ENCODE results near the gene DIAPH2.

Gene DIAPH2

DNA sequence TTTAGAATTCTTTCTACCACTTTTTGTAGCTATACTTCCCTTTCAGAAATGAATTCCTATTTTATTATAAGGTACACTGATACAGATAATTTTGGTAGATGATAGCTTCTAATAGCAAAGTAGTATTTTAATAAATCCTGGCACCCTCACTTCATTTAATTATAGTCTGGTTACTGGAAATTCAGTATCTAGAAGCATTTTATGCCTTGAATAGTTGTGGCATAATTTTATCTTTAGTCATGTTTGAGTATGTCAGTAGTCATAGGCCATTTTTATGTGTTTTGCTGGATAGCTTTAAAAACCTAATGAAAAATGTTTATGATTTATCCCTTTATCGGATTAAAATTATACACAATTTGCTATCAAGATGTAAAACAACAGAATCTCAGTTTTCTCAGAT, 92.3 kb downstream of the DIAPH2 start:
- Histone ChIP-seq H3K4me1 (no peaks in the 10 kb centered on the region), H3K27ac (no peak overlapping the region), H3K27me3 (no peaks in the 10 kb centered on the region), H3K36me3 (no peaks in the 10 kb centered on the region), H3K9me3 (no peaks in the 10 kb centered on the region), H3K4me3 (no peak overlapping the region)
- intact Hi-C loops (cut with DNase I; ENCODE audit: low total_unique reads), result no loop called here
- no peak for DNase-seq
- TF ChIP-seq, protein P1, sequence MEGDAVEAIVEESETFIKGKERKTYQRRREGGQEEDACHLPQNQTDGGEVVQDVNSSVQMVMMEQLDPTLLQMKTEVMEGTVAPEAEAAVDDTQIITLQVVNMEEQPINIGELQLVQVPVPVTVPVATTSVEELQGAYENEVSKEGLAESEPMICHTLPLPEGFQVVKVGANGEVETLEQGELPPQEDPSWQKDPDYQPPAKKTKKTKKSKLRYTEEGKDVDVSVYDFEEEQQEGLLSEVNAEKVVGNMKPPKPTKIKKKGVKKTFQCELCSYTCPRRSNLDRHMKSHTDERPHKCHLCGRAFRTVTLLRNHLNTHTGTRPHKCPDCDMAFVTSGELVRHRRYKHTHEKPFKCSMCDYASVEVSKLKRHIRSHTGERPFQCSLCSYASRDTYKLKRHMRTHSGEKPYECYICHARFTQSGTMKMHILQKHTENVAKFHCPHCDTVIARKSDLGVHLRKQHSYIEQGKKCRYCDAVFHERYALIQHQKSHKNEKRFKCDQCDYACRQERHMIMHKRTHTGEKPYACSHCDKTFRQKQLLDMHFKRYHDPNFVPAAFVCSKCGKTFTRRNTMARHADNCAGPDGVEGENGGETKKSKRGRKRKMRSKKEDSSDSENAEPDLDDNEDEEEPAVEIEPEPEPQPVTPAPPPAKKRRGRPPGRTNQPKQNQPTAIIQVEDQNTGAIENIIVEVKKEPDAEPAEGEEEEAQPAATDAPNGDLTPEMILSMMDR (IDR thresholded peaks at IDR 0.05), result no peak

DNA sequence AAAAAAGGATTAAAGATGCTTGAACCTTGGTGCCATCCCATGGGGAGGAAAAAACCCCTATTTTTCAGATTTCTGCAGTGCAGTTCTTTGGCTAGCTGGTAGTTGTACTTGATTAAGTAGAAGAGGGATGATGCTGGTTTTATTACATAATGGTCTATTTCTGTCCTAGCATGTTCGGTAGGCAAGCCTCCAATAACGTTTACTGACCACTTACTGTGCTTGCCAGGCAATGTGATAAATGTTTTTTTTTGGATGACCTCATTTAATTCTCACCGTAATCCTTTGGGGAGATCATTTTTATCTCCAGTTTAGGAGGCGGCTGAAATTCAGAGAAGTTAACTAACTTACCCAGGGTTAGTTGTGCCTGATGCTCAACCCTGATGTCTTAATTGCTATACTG, 106.9 kb downstream of the DIAPH2 start:
- TF ChIP-seq, protein P1 (IDR thresholded peaks at IDR 0.05), result no peak
- Histone ChIP-seq H3K27me3 (no peaks in the 10 kb centered on the region), H3K36me3 (no peaks in the 10 kb centered on the region), H3K9me3 (no peaks in the 10 kb centered on the region), H3K4me3 (no peak overlapping the region), H3K4me1 (peaks cover 0 to 15% (median 0%) of the 10 kb centered on the region in 4 donors), H3K27ac (peak overlapping the region in 1 of 2 donors; percentile 15)
- no peak for DNase-seq
- intact Hi-C loops (cut with DNase I; ENCODE audit: low total_unique reads), result no loop called here

- Histone ChIP-seq H3K27me3 (no peaks in the 10 kb centered on the region), H3K4me3 (no peak overlapping the region), H3K36me3 (no peaks in the 10 kb centered on the region), H3K27ac (peak overlapping the region in 1 of 2 donors; percentile 15), H3K4me1 (peaks cover 0 to 15% (median 0%) of the 10 kb centered on the region in 4 donors), H3K9me3 (no peaks in the 10 kb centered on the region)
- DNase-seq, result no peak
- intact Hi-C loops (cut with DNase I; ENCODE audit: low total_unique reads), result no loop called here
- TF ChIP-seq, protein P1 (IDR thresholded peaks at IDR 0.05), result no peak
Observed at GRCh38 chrX:96792047-96792446, 107.4 kb downstream of the DIAPH2 start.

- peaks cover 0 to 8% (median 0%) of the 10 kb centered on the region in 4 donors for H3K4me1 ChIP-seq
- TF ChIP-seq, protein P1 (IDR thresholded peaks at IDR 0.05), result no peak
- no peak overlapping the region for H3K27ac ChIP-seq
- no peak for DNase-seq
- no peak overlapping the region for H3K4me3 ChIP-seq
- intact Hi-C loops (cut with DNase I; ENCODE audit: low total_unique reads), result no loop called here
- no peaks in the 10 kb centered on the region for H3K36me3 ChIP-seq
- no peaks in the 10 kb centered on the region for H3K9me3 ChIP-seq
- H3K27me3 ChIP-seq, result no peaks in the 10 kb centered on the region
Observed at GRCh38 chrX:96798982-96799381, 114.3 kb downstream of the DIAPH2 start.

GRCh38 chrX:96807318-96807717, 122.7 kb downstream of the DIAPH2 start:
- intact Hi-C loops (cut with DNase I; ENCODE audit: low total_unique reads), result no loop called here
- Histone ChIP-seq H3K9me3 (no peaks in the 10 kb centered on the region), H3K4me3 (no peak overlapping the region), H3K36me3 (no peaks in the 10 kb centered on the region), H3K27ac (no peak overlapping the region), H3K4me1 (no peaks in the 10 kb centered on the region), H3K27me3 (no peaks in the 10 kb centered on the region)
- no peak for DNase-seq
- TF ChIP-seq, protein P1 (IDR thresholded peaks at IDR 0.05), result no peak

GRCh38 chrX:96820935-96821334, 136.3 kb downstream of the DIAPH2 start:
- DNase-seq, result no peak
- Histone ChIP-seq H3K27ac (no peak overlapping the region), H3K27me3 (no peaks in the 10 kb centered on the region), H3K4me3 (no peak overlapping the region), H3K36me3 (no peaks in the 10 kb centered on the region), H3K9me3 (no peaks in the 10 kb centered on the region), H3K4me1 (no peaks in the 10 kb centered on the region)
- intact Hi-C loops (cut with DNase I; ENCODE audit: low total_unique reads), result no loop called here
- TF ChIP-seq, protein P1 (IDR thresholded peaks at IDR 0.05), result no peak
